SK-N-SH (cell line): ENCODE data around the gene FMN2. TPM values are rescaled to one million over a fixed set of nuclear protein-coding genes. Genes with fewer than 3 reads are reported as not detected.
A peak's percentile ranks its signal among the peaks of the same experiment; 100 is the strongest.

Experiments used
- CTCF ChIA-PET: fragments of 300-600, 350-600 bp; formaldehyde crosslinking; extraction: SDS; loops from one replicate; lab custom pipeline; 2021; lab: Yijun Ruan, JAX
- POLR2A ChIA-PET: fragments of 350-600 bp; sonication (Branson Sonifier 250); formaldehyde crosslinking; extraction: SDS; loops from one replicate; lab custom pipeline; 2020; ENCODE audit warnings: antibody characterized with exemption, inconsistent platforms; lab: Yijun Ruan, JAX
- DNase-seq: peaks from one replicate; pipeline ENCODE4 v3.0.0; 2012
- H2AFZ ChIP-seq: fragments of 200-600 bp; sonication (generic); 2 replicates; pipeline ENCODE4 v1.8.1; 2016; ENCODE audit warnings: antibody characterized with exemption, mild to moderate bottlenecking, low read depth
- H3F3A ChIP-seq: fragments of 200-600 bp; sonication (generic); replicated peaks from 2 replicates; pipeline ENCODE3; 2016; ENCODE audit warnings: antibody characterized with exemption, mild to moderate bottlenecking; ENCODE audit not compliant: insufficient read depth
- H3K27ac ChIP-seq, 2 experiments: fragments of 200-500 bp in 1 of 2; fragments of 200-600 bp in 1 of 2; sonication (Bioruptor generic) in 1 of 2; sonication (generic), shearing (Covaris generic) in 1 of 2; 2 replicates each; pipeline versions ENCODE4 v1.5.1 to v1.6.1; 2014 to 2016; ENCODE audit warnings: low read depth in 2 of 2, inconsistent platforms in 1 of 2, low read length in 1 of 2, mild to moderate bottlenecking in 1 of 2, mixed read lengths in 1 of 2
- H3K27me3 ChIP-seq: fragments of 200-600 bp; sonication (generic), shearing (Covaris generic); 2 replicates; pipeline ENCODE4 v1.6.1; 2016; ENCODE audit warnings: mixed run types; ENCODE audit not compliant: insufficient read depth
- H3K36me3 ChIP-seq, 2 experiments: fragments of 200-500 bp in 1 of 2; fragments of 200-600 bp in 1 of 2; sonication (Bioruptor generic) in 1 of 2; sonication (generic) in 1 of 2; replicated peaks in 1 of 2; 2 replicates each; pipeline versions ENCODE3 to v1.5.1; 2014 to 2016; ENCODE audit warnings: low read length in 1 of 2, mild to moderate bottlenecking in 1 of 2; ENCODE audit not compliant: insufficient read depth in 2 of 2, control insufficient read depth in 1 of 2
- H3K4me1 ChIP-seq, 2 experiments: fragments of 200-500 bp in 1 of 2; fragments of 200-600 bp in 1 of 2; sonication (Bioruptor generic) in 1 of 2; sonication (generic), shearing (Covaris generic) in 1 of 2; 2 replicates each; pipeline versions ENCODE4 v1.5.1 to v1.6.1; 2014 to 2016; ENCODE audit warnings: low read depth in 1 of 2, low read length in 1 of 2, mixed run types in 1 of 2; ENCODE audit not compliant: insufficient read depth in 2 of 2, control insufficient read depth in 1 of 2
- H3K4me2 ChIP-seq: fragments of 200-600 bp; sonication (generic), shearing (Covaris generic); 2 replicates; pipeline ENCODE4 v1.6.1; 2017; ENCODE audit warnings: mixed run types
- H3K4me3 ChIP-seq, 2 experiments: fragments of 200-500 bp in 1 of 2; fragments of 200-600 bp in 1 of 2; sonication (Bioruptor generic) in 1 of 2; sonication (generic), shearing (Covaris generic) in 1 of 2; 2 replicates each; pipeline versions ENCODE4 v1.5.1 to v1.8.1; 2014 to 2016; ENCODE audit warnings: low read depth in 2 of 2, inconsistent platforms in 1 of 2, low read length in 1 of 2, mild to moderate bottlenecking in 1 of 2, mixed read lengths in 1 of 2, moderate library complexity in 1 of 2
- H3K79me2 ChIP-seq: fragments of 200-600 bp; sonication (generic); 2 replicates; pipeline ENCODE4 v1.8.1; 2017; ENCODE audit warnings: mild to moderate bottlenecking; ENCODE audit not compliant: insufficient read depth
- H3K9ac ChIP-seq: fragments of 200-600 bp; sonication (generic); 2 replicates; pipeline ENCODE4 v1.6.1; 2017; ENCODE audit warnings: mixed run types
- H3K9me2 ChIP-seq: fragments of 200-600 bp; sonication (generic); 2 replicates; pipeline ENCODE4 v1.6.1; 2017; ENCODE audit warnings: mixed run types
- H3K9me3 ChIP-seq: fragments of 200-600 bp; sonication (generic); 2 replicates; pipeline ENCODE4 v1.6.1; 2017; ENCODE audit warnings: mixed run types, mild to moderate bottlenecking, moderate library complexity
- H4K20me1 ChIP-seq: fragments of 200-600 bp; sonication (generic); 2 replicates; pipeline ENCODE4 v1.6.1; 2017; ENCODE audit warnings: mild to moderate bottlenecking, mixed run types; ENCODE audit not compliant: insufficient read depth
- CHD2 ChIP-seq: fragments of 150-350 bp; IDR thresholded peaks from 2 replicates; pipeline ENCODE4 v1.6.1; 2018; ENCODE audit warnings: low read length; ENCODE audit not compliant: partially characterized antibody
- CTCF ChIP-seq: fragments of 200-600 bp; sonication (generic); IDR thresholded peaks from 2 replicates; pipeline ENCODE4 v1.6.1; 2017; ENCODE audit warnings: antibody characterized with exemption, mild to moderate bottlenecking, moderate library complexity
- EP300 ChIP-seq, 2 experiments: IDR thresholded peaks; 2 replicates each; pipeline versions ENCODE4 v1.4.0 to v1.6.1; 2012; ENCODE audit warnings: borderline replicate concordance in 1 of 2, low read depth in 1 of 2, low read length in 1 of 2
- IRF3 ChIP-seq: fragments of 150-350 bp; IDR thresholded peaks from 2 replicates; pipeline ENCODE4 v1.6.1; 2016; ENCODE audit warnings: mild to moderate bottlenecking, low read depth, low read length
- MAX ChIP-seq: IDR thresholded peaks from 2 replicates; pipeline ENCODE4 v1.4.0; 2012; ENCODE audit warnings: low read depth
- MXI1 ChIP-seq: IDR thresholded peaks from 2 replicates; pipeline ENCODE4 v1.6.1; 2012; ENCODE audit warnings: mild to moderate bottlenecking, low read depth, low read length, improper control_type of control experiment
- NFIC ChIP-seq: IDR thresholded peaks from 2 replicates; pipeline ENCODE4 v1.4.0; 2012; ENCODE audit warnings: borderline replicate concordance
- NRF1 ChIP-seq: IDR thresholded peaks from 2 replicates; pipeline ENCODE4 v1.6.1; 2012; ENCODE audit warnings: low read depth, mild to moderate bottlenecking, low read length
- POLR2AphosphoS5 ChIP-seq: IDR thresholded peaks from 2 replicates; pipeline ENCODE4 v1.6.1; 2012; ENCODE audit warnings: low read depth, low read length
- RAD21 ChIP-seq: IDR thresholded peaks from 2 replicates; pipeline ENCODE4 v1.6.1; 2012; ENCODE audit warnings: mild to moderate bottlenecking, low read length
- RCOR1 ChIP-seq: fragments of 150-350 bp; IDR thresholded peaks from 2 replicates; pipeline ENCODE4 v1.6.1; 2017; ENCODE audit warnings: antibody characterized with exemption, low read length
- SMC3 ChIP-seq: IDR thresholded peaks from 2 replicates; pipeline ENCODE4 v1.6.1; 2012; ENCODE audit warnings: low read depth, low read length, improper control_type of control experiment
- TAF1 ChIP-seq: IDR thresholded peaks from 2 replicates; pipeline ENCODE4 v1.6.1; 2012; ENCODE audit warnings: low read depth, mild to moderate bottlenecking, low read length, moderate library complexity, borderline replicate concordance
- TEAD4 ChIP-seq: IDR thresholded peaks from 2 replicates; pipeline ENCODE4 v1.4.0; 2012; ENCODE audit warnings: mild to moderate bottlenecking, borderline replicate concordance; ENCODE audit not compliant: insufficient read depth
- USF2 ChIP-seq: fragments of 150-350 bp; IDR thresholded peaks from 2 replicates; pipeline ENCODE4 v1.6.1; 2017; ENCODE audit warnings: antibody characterized with exemption, low read length, low read depth, borderline replicate concordance
- YY1 ChIP-seq: IDR thresholded peaks from 2 replicates; pipeline ENCODE4 v1.4.0; 2012; ENCODE audit warnings: low read depth, mild to moderate bottlenecking
- ZBTB33 ChIP-seq: IDR thresholded peaks from 2 replicates; pipeline ENCODE4 v1.4.0; 2012; ENCODE audit warnings: low read depth, borderline replicate concordance
- WGBS: methylation state at CpG from one replicate; pipeline ENCODE4 v1.1.6; 2017; ENCODE audit warnings: low lambda C conversion rate; 5-methylcytosine and 5-hydroxymethylcytosine counted together
- polyA plus RNA-seq, 3 experiments: library from polyadenylated mRNA; depleted of rRNA; stranded (reverse); fragments of >200 nt; gene quantifications; 2 replicates each; pipeline ENCODE4 v1.2.3, GENCODE V29; 2012

FMN2 gene
- polyA plus RNA-seq (2012; rRNA removed) = 7.2 and 13.1 TPM in 2 replicates
- 17.8 and 19.5 TPM in 2 replicates for polyA plus RNA-seq (2012; cell fraction: cytosol; rRNA removed)
- 8.6 and 16.9 TPM in 2 replicates for polyA plus RNA-seq (2012; cell fraction: nucleus; rRNA removed)

GRCh38 chr1:240091614-240092300 lies at the start of gene FMN2:
FMN2 (plus strand) TSS chr1:240091883; CDS start chr1:240092110, 227 bp downstream.
- 1% methylated on average over 34 of the region's 78 CpGs for WGBS
- Histone ChIP-seq H3K9ac (peak within 1 kb of the TSS; percentile 79), H3K27ac (peak within 1 kb of the TSS; percentile 58 to 85), H3K4me1 (peaks cover 0 to 36% of the 10 kb centered on the region in 2 experiments; a peak in 2 of 4 replicates), H4K20me1 (no peaks in the 10 kb centered on the region; the same call in 1 of the 2 replicates), H3K36me3 (peaks cover 5 to 19% of the 10 kb centered on the region in 2 experiments), H3K9me2 (no peaks in the 10 kb centered on the region), H3K9me3 (no peaks in the 10 kb centered on the region), H3K27me3 (no peaks in the 10 kb centered on the region), H3F3A (peaks cover 4% of the 10 kb centered on the region), H3K79me2 (peaks cover 51% of the 10 kb centered on the region), H2AFZ (peak within 1 kb of the TSS; percentile 94), H3K4me2 (peak within 1 kb of the TSS; percentile 96), H3K4me3 (peak within 1 kb of the TSS; percentile 89 to 93)
- TF ChIP-seq CHD2 (peak; percentile 6), RCOR1 (peak; percentile 8; the same call in 1 of the 2 replicates), ZBTB33 (no peak), EP300 (IDR thresholded peaks at IDR 0.05; ENCODE audit: borderline replicate concordance in 1 of 2, low read depth in 1 of 2, low read length in 1 of 2) (peak in 1 of 2 experiments; percentile 3; a peak in 1 of 4 replicates), CTCF (peak; percentile 13; the same call in 1 of the 2 replicates), MAX (peak; percentile 69; the same call in 1 of the 2 replicates), NFIC (peak; percentile 45), POLR2AphosphoS5 (peak; percentile 72), NRF1 (peak; percentile 60), YY1 (no peak; the same call in 1 of the 2 replicates), TAF1 (peak; percentile 91)
- peak; percentile 94 for DNase-seq
- ChIA-PET CTCF (interaction anchor here (0.6 to 4.8 kb wide), 23 partner anchors 9 to 601 kb away, joined by 3 to 21 read pairs (median 4); no protein-coding TSS in a partner anchor), POLR2A (no interaction called here)

- Histone ChIP-seq H3F3A (no peaks in the 10 kb centered on the region), H3K79me2 (no peaks in the 10 kb centered on the region), H3K36me3 (no peaks in the 10 kb centered on the region), H3K4me3 (no peak overlapping the region), H3K4me2 (no peak overlapping the region), H3K9me3 (no peaks in the 10 kb centered on the region), H3K27ac (no peak overlapping the region), H3K9ac (no peak overlapping the region), H3K27me3 (no peaks in the 10 kb centered on the region), H2AFZ (no peak overlapping the region), H4K20me1 (no peaks in the 10 kb centered on the region), H3K4me1 (no peaks in the 10 kb centered on the region), H3K9me2 (no peaks in the 10 kb centered on the region)
- DNase-seq = no peak
- WGBS = 82% methylated on average over 6 of the region's 6 CpGs
- POLR2A ChIA-PET = no interaction called here
- TF ChIP-seq SMC3 (no peak), RAD21 (no peak), POLR2AphosphoS5 (no peak), MXI1 (no peak), TEAD4 (no peak), EP300 (IDR thresholded peaks at IDR 0.05; ENCODE audit: borderline replicate concordance in 1 of 2, low read depth in 1 of 2, low read length in 1 of 2) (no peak), RCOR1 (no peak), CHD2 (no peak), IRF3 (no peak), USF2 (no peak)
- CTCF ChIA-PET = interaction anchor here (0.7 kb wide), 1 partner anchor 12 kb away, joined by 3 read pairs; no protein-coding TSS in a partner anchor
Measured at GRCh38 chr1:240044620-240045019, 47.1 kb upstream of the FMN2 start.
